ENCODE measurements around the gene PLN.

Gene PLN

DNA sequence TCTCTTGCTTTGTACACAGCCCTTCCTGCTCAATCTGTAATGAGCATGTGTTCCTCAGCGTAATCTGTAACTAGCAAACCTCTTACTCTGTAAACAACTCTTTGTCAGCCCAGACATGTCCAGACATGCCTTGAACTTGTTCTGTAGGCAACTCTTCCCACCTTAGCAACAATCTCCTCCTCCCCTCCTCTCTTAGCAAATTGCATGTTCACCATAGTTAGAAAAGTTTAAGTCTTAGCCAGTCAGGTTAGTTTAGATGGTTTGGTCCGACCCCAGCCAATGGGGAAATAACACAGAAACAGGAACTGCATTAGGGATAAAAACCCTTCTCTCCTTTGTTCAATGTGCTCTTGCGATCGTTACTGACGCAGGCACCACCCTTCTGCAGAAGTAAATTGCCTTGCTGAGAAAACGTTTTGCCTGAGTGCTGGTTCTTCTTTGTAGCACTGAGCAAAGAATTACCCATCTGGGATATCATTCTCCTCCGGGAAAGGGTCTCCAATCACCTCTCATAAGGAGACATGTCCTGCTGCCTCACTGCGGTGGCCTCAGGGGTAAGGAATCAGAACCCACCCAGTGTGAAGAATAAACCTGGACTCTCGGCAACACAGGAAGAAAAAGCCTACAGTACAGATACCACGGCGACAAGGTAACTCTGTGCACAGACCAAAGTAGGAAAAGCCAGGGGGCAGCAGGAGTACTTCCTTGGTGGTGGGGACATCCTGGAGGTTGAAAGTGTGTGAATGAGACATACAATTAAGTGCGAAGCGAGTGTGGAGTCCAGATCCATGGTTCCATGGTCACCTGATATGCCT is 26.2 kb downstream of the PLN start:
- H3K4me1 ChIP-seq (ENCODE audit: insufficient read depth, low read length): no peaks in the 10 kb centered on the region
- H3K9me3 ChIP-seq (ENCODE audit: low read length): peaks cover 14% of the 10 kb centered on the region
- H3K4me3 ChIP-seq (ENCODE audit: low read length): no peak overlapping the region

DNA sequence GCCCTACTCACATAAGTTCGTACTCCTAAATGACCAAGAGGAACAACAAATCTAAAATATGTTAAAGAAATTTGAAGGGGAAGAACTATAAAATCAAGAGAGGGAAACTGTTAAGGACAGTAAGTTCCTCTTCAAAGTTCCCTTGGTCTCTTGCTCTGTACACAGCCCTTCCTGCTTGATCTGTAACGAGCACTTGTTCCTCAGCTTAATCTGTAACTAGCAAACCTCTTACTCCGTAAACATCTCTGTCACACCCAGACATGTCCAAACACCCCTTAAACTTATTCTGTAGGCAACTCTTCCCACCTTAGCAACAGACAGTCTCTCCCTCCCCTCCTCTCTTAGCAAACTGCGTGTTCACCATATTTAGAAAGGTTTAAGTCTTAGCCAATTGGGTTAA is 29.9 kb downstream of the PLN start:
- no peaks in the 10 kb centered on the region for H3K36me3 ChIP-seq (ENCODE audit: insufficient read depth, low read length)

More for the DNA sequence above, 26.2 kb downstream of the PLN start:
- Histone ChIP-seq H2AFZ (ENCODE audit: low read depth, low read length) (no peak overlapping the region), H3K27me3 (ENCODE audit: insufficient read depth, low read length) (no peaks in the 10 kb centered on the region), H3K36me3 (ENCODE audit: insufficient read depth, low read length) (no peaks in the 10 kb centered on the region)

DNA sequence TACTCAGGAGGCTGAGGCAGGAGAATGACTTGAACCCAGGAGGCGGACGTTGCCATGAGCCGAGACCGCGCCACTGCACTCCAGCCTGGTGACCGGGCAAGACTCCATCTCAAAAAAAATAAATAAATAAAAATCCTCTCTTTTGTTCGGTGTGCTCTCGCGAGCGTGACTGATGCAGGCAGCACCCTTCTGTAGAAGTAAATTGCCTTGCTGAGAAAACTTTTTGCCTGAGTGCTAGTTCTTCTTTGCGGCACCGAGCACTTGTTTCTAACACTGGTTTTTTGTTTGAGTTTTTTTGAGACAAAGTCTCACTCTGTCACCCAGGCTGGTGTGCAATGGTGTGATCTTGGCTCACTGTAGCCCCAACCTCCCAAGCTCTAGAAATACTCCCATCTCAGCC is 30.5 kb downstream of the PLN start:
- H3K4me3 ChIP-seq (ENCODE audit: low read length): no peak overlapping the region
- H2AFZ ChIP-seq (ENCODE audit: low read depth, low read length): no peak overlapping the region
- no peaks in the 10 kb centered on the region for H3K27me3 ChIP-seq (ENCODE audit: insufficient read depth, low read length)
- H3K9me3 ChIP-seq (ENCODE audit: low read length): peaks cover 14% of the 10 kb centered on the region
- no peaks in the 10 kb centered on the region for H3K36me3 ChIP-seq (ENCODE audit: insufficient read depth, low read length)
- no peaks in the 10 kb centered on the region for H3K4me1 ChIP-seq (ENCODE audit: insufficient read depth, low read length)

More for the DNA sequence above, 29.9 kb downstream of the PLN start:
- H3K4me1 ChIP-seq (ENCODE audit: insufficient read depth, low read length): no peaks in the 10 kb centered on the region
- no peak overlapping the region for H2AFZ ChIP-seq (ENCODE audit: low read depth, low read length)
- H3K27me3 ChIP-seq (ENCODE audit: insufficient read depth, low read length): no peaks in the 10 kb centered on the region
- peaks cover 14% of the 10 kb centered on the region for H3K9me3 ChIP-seq (ENCODE audit: low read length)
- H3K4me3 ChIP-seq (ENCODE audit: low read length): no peak overlapping the region

DNA sequence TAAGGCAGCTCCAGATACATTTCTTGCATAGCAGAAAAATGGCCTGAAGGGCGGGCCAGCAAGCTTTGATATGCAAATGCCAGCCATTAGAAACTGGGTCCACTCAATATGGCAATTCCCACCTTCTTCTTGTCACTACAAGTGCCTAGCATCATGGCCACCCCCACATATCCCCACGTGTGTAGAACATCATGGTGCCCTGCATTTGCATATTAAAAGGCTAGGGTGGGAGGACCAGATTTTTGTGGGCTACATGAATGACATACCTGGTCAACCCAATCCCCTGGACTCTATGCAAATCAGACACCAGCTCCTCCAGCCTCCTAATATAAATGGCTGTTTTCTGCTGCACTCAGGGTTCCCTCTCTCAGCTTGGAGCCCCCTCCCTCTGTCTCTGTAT is 31.7 kb downstream of the PLN start:
- no peaks in the 10 kb centered on the region for H3K36me3 ChIP-seq (ENCODE audit: insufficient read depth, low read length)
- H2AFZ ChIP-seq (ENCODE audit: low read depth, low read length): no peak overlapping the region
- peaks cover 5% of the 10 kb centered on the region for H3K9me3 ChIP-seq (ENCODE audit: low read length)
- H3K4me1 ChIP-seq (ENCODE audit: insufficient read depth, low read length): no peaks in the 10 kb centered on the region
- no peak overlapping the region for H3K4me3 ChIP-seq (ENCODE audit: low read length)
- no peaks in the 10 kb centered on the region for H3K27me3 ChIP-seq (ENCODE audit: insufficient read depth, low read length)

DNA sequence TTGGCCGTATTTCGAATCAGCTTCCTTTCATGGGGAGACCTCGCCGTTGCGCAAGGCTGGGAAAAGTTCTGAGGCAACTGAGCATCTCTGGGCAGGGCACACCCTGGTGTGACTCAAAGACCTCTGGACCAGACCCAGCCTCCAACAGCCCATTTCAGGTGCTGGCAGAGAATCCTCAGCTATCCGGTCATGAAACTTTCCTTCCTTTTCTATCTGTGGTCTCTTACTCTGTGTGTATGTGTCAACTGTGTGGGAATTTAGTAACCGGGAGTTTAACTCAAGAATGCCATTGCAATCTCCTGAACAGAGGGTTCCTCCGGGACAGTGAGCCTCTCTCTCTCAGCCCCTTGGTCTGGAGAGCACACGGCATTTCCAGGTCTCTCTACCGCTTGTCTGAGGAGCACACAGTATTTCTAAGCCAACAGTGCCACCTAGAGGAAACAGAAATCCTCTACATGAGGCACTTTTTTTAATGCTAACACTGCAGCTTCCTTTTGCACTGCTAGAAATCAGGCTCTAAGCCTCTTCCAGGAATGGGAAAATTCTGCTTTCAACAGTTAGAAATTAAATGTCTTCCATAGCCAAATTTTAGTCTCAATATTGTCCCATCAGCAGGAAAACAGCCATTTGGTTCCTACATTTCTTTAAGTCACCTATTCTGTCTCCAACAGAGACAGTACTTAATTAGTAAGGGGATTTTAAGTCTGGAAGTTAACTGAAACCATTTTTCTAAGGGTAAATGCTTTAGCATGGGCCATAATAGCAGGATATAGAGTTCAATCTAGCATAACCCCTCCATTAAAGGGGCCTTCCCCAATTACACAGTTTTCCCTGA is 32.7 kb downstream of the PLN start:
- Histone ChIP-seq H2AFZ (ENCODE audit: low read depth, low read length) (no peak overlapping the region), H3K36me3 (ENCODE audit: insufficient read depth, low read length) (no peaks in the 10 kb centered on the region), H3K4me1 (ENCODE audit: insufficient read depth, low read length) (no peaks in the 10 kb centered on the region), H3K4me3 (ENCODE audit: low read length) (no peak overlapping the region), H3K9me3 (ENCODE audit: low read length) (peaks cover 4% of the 10 kb centered on the region), H3K27me3 (ENCODE audit: insufficient read depth, low read length) (no peaks in the 10 kb centered on the region)

DNA sequence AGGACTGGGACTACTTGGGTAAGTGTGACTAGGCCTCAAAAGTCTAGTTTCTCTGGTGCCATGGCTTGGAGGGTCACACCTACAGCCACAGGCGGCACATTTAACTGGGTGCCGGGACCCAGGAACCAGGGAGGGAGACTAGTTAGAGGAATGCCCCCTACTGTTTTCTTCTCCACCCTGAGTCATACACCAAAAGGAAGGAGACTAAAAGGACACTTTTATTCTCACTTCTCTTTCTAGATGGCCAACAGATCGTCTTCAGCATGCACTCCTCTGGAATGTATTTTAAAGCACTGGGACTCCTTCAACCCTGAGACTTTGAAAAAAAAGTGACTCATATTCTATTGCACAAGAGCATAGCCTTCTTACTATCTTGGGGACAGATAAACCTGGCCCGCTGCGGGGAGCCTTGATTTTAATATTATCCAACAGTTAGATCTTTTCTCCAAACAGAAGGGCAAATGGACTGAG is 33.4 kb downstream of the PLN start:
- Histone ChIP-seq H3K4me3 (ENCODE audit: low read length) (no peak overlapping the region), H2AFZ (ENCODE audit: low read depth, low read length) (no peak overlapping the region), H3K4me1 (ENCODE audit: insufficient read depth, low read length) (no peaks in the 10 kb centered on the region)

DNA sequence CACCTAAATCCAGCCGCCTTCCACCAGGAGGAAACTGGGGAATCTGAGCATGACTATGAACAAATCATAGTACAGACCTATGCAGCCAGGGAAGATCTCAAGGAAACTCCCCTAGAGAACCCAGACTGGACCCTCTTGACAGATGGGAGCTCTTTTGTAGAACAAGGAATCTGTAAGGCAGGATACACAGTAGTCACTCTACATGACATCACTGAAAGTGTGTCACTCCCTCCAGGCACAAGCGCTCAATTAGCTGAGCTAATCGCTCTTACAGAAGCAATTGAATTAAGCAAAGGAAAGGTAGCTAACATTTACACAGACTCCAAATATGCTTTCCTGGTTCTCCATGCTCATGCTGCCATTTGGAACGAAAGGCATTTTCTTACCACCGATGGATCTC is 36.8 kb downstream of the PLN start:
- no peaks in the 10 kb centered on the region for H3K36me3 ChIP-seq (ENCODE audit: insufficient read depth, low read length)

More for the DNA sequence above, 33.4 kb downstream of the PLN start:
- Histone ChIP-seq H3K9me3 (ENCODE audit: low read length) (peaks cover 7% of the 10 kb centered on the region), H3K27me3 (ENCODE audit: insufficient read depth, low read length) (no peaks in the 10 kb centered on the region), H3K36me3 (ENCODE audit: insufficient read depth, low read length) (no peaks in the 10 kb centered on the region)

DNA sequence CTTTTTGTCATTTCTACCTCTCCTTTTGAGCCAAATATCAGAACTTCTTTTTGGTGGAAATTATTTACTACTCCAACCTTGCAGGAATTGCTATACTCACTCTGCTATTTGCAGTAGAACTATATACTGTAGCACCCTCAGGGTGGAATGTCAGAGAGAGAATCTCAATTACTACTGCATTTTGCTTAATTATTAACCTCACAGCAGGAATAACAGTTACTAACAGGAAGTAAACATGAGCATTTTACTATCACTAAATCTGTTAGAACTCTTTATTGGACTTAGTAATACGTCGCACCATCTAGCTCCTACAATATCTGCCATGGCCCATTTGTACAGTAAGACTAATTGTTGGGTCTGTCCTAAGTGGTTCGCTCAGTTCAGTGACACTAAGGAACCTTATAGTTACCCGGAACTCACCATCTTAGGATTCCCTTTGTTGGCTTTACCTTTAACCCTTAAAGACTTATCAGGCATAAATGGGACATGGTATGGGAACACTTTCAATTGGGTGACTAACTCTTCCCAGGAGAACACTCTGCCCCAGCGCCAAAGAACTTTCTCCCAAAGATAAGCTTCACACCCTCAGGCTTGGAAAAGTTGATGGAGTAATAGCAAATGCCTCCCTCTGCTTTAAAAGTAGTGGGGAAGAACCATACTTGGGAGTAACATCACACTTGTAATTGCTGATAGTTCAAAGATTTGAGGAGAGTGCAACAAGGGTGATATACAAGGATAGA is 38.8 kb downstream of the PLN start:
- H3K4me3 ChIP-seq (ENCODE audit: low read length): no peak overlapping the region
- no peaks in the 10 kb centered on the region for H3K36me3 ChIP-seq (ENCODE audit: insufficient read depth, low read length)
- H3K9me3 ChIP-seq (ENCODE audit: low read length): peaks cover 3% of the 10 kb centered on the region
- H2AFZ ChIP-seq (ENCODE audit: low read depth, low read length): no peak overlapping the region
- H3K4me1 ChIP-seq (ENCODE audit: insufficient read depth, low read length): no peaks in the 10 kb centered on the region
- no peaks in the 10 kb centered on the region for H3K27me3 ChIP-seq (ENCODE audit: insufficient read depth, low read length)

More for the DNA sequence above, 36.8 kb downstream of the PLN start:
- Histone ChIP-seq H3K27me3 (ENCODE audit: insufficient read depth, low read length) (no peaks in the 10 kb centered on the region), H2AFZ (ENCODE audit: low read depth, low read length) (no peak overlapping the region), H3K4me1 (ENCODE audit: insufficient read depth, low read length) (no peaks in the 10 kb centered on the region), H3K4me3 (ENCODE audit: low read length) (no peak overlapping the region), H3K9me3 (ENCODE audit: low read length) (peaks cover 3% of the 10 kb centered on the region)

DNA sequence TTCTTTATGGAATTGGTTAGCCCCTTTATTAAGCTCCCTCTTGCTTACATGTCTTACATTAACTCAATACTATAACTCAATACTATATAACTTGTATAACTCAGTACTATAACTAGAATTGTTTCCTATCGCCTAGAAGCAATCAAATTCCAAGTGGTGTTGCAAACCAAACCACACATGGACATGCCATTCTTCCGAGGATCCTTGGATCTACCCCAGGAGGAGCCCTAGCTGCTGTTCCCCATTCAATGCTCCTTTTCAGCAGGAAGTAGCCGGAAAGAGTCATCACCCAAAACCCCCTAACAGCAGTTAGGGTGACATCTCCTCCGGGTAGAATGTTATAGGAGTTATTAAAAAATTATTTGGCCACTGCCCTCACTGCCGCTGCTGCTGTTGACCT is 40.5 kb downstream of the PLN start:
- Histone ChIP-seq H3K36me3 (ENCODE audit: insufficient read depth, low read length) (no peaks in the 10 kb centered on the region), H3K9me3 (ENCODE audit: low read length) (peaks cover 3% of the 10 kb centered on the region), H3K27me3 (ENCODE audit: insufficient read depth, low read length) (no peaks in the 10 kb centered on the region), H2AFZ (ENCODE audit: low read depth, low read length) (no peak overlapping the region), H3K4me1 (ENCODE audit: insufficient read depth, low read length) (no peaks in the 10 kb centered on the region), H3K4me3 (ENCODE audit: low read length) (no peak overlapping the region)

DNA sequence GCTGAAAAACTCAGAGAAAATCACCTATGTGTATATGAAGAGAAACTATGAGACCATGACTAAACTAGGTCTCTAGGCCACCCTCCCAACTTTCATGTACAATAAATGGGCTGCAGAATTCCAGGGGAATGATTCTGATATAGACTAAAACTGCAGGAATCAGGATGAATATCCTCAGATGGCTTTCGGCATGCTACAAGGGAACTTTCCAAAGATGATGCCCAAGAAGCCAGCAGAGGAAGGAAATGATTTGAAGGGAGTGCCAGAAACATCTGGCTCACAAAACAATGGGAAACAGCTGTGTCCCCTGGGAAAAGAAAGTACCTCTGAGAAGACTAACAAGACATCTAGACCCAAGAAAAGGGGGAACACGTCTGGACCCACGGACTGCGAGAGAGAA is 41.1 kb downstream of the PLN start:
- Histone ChIP-seq H3K4me3 (ENCODE audit: low read length) (no peak overlapping the region), H3K9me3 (ENCODE audit: low read length) (peaks cover 3% of the 10 kb centered on the region), H3K27me3 (ENCODE audit: insufficient read depth, low read length) (no peaks in the 10 kb centered on the region), H3K4me1 (ENCODE audit: insufficient read depth, low read length) (no peaks in the 10 kb centered on the region), H3K36me3 (ENCODE audit: insufficient read depth, low read length) (no peaks in the 10 kb centered on the region), H2AFZ (ENCODE audit: low read depth, low read length) (no peak overlapping the region)

DNA sequence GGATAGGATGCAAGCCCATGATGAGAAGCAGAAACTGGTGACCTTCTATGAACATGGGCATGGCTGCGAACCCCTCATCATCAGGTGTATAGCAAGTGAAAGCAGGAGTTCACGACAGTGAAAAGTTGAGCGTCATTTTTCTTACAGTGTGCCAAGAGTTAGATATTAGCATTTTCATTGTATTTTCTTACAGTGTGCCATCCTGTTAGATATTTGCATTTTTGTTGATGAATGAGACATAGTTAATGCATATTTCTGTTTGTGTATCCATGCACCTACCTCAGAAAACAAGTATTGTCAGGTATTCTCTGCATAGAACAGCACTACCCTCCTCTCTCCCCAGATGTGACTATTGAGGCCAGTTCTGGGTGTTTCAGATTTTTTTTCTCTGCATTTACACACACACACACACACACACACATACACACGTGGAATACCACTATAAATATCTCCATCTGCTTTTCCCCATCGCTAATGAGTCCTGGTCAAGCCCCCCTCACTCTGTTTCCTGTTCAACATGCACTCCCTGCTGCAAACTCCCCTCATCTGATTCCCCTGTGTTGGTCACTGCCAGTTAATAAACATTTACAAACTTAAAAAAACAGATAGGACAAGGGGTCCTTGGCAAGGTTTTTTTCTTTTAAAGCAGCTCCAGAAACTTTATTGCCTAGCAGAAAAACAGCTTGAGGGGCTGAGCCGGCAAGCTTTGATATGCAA is 41.7 kb downstream of the PLN start:
- H3K27me3 ChIP-seq (ENCODE audit: insufficient read depth, low read length): no peaks in the 10 kb centered on the region

DNA sequence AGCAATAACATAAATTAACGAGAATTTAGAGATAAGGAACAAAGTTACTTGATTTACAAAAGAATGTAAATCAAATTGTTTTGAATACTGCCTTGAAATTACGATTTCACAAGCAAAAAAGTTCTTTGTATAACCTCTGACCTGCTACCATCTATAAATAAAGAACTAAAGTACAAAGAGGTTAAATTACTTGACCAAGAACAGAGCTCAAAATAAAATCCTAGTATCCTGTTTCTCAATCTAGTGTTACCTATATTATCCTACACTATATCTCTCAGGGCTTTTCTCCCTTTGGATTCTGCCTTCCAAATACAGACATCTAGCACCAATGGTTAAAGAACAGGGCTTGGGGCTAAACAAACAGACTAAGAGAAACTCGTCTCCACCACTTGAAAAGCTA is 43.8 kb downstream of the PLN start:
- Histone ChIP-seq H3K36me3 (ENCODE audit: insufficient read depth, low read length) (no peaks in the 10 kb centered on the region), H3K27me3 (ENCODE audit: insufficient read depth, low read length) (no peaks in the 10 kb centered on the region), H3K4me3 (ENCODE audit: low read length) (no peak overlapping the region), H3K9me3 (ENCODE audit: low read length) (no peaks in the 10 kb centered on the region), H3K4me1 (ENCODE audit: insufficient read depth, low read length) (no peaks in the 10 kb centered on the region), H2AFZ (ENCODE audit: low read depth, low read length) (no peak overlapping the region)

More for the DNA sequence above, 41.7 kb downstream of the PLN start:
- Histone ChIP-seq H3K4me3 (ENCODE audit: low read length) (no peak overlapping the region), H2AFZ (ENCODE audit: low read depth, low read length) (no peak overlapping the region), H3K36me3 (ENCODE audit: insufficient read depth, low read length) (no peaks in the 10 kb centered on the region), H3K9me3 (ENCODE audit: low read length) (peaks cover 3% of the 10 kb centered on the region), H3K4me1 (ENCODE audit: insufficient read depth, low read length) (no peaks in the 10 kb centered on the region)
